ENCODE results near the gene TSPAN17.

DNA sequence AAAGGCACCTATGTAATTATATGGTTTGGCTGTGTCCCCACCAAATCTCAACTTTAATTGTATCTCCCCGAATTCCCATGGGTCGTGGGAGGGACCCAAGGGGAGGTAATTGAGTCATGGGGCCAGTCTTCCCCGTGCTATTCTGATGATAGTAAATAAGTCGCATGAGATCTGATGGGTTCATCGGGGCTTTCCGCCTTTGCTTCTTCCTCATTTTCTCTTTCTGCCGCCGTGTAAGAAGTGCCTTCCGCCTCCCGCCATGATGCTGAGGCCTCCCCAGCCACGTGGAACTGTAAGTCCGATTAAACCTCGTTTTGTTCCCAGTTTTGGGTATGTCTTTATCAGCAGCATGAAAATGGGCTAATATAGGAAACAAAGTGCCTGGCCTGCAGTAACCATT lies 56.6 kb downstream of the TSPAN17 start:
- TF ChIP-seq EZH2 (IDR thresholded peaks at IDR 0.05; ENCODE audit: borderline replicate concordance) (no peak), EZH2phosphoT487 (IDR thresholded peaks at IDR 0.05; ENCODE audit: low read depth, severe bottlenecking, unreplicated experiment) (no peak)
- TF ChIP-seq, protein P1, sequence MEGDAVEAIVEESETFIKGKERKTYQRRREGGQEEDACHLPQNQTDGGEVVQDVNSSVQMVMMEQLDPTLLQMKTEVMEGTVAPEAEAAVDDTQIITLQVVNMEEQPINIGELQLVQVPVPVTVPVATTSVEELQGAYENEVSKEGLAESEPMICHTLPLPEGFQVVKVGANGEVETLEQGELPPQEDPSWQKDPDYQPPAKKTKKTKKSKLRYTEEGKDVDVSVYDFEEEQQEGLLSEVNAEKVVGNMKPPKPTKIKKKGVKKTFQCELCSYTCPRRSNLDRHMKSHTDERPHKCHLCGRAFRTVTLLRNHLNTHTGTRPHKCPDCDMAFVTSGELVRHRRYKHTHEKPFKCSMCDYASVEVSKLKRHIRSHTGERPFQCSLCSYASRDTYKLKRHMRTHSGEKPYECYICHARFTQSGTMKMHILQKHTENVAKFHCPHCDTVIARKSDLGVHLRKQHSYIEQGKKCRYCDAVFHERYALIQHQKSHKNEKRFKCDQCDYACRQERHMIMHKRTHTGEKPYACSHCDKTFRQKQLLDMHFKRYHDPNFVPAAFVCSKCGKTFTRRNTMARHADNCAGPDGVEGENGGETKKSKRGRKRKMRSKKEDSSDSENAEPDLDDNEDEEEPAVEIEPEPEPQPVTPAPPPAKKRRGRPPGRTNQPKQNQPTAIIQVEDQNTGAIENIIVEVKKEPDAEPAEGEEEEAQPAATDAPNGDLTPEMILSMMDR (IDR thresholded peaks at IDR 0.05; ENCODE audit: poor library complexity), result no peak

Data from hepatocyte (in vitro differentiated cells).